Fibroblast of lung (primary cell): ENCODE results near the gene ATRN.

ENCODE experiments used
- CTCF ChIP-seq, 2 donors: IDR thresholded peaks in 1 of 2; conservative IDR thresholded peaks in 1 of 2; 1 replicate in 1 of 2; 2 replicates in 1 of 2; pipeline ENCODE4 v1.5.1; 2011 to 2012; ENCODE audit warnings: low read length in 2 of 2, control low read depth in 1 of 2, inconsistent platforms in 1 of 2, low read depth in 1 of 2, mild to moderate bottlenecking in 1 of 2
- EZH2 ChIP-seq: IDR thresholded peaks from 2 replicates; pipeline ENCODE4 v1.5.1; 2012; ENCODE audit warnings: low read length, control low read depth, mild to moderate bottlenecking; ENCODE audit errors: missing control alignments

GRCh38 chr20:3421985-3422384 lies 48.8 kb upstream of the ATRN start:
- no peak for TF ChIP-seq CTCF (conservative IDR thresholded peaks at IDR 0.05 in 1 of 2, IDR thresholded peaks at IDR 0.05 in 1 of 2; ENCODE audit: low read depth in 1 of 2, low read length in 2 of 2)
- no peak for TF ChIP-seq EZH2
